Measurements from ENCODE around the gene KIRREL1. TPM values are rescaled to one million over a fixed set of nuclear protein-coding genes. Genes with fewer than 3 reads are reported as not detected.

Gene KIRREL1
- total RNA-seq, 1 experiment from 2014 or later = 211 TPM

- no TSS peak for BruUV-seq (replicated peaks)
- H3K9me3 ChIP-seq (ENCODE audit: low read depth, low read length, poor library complexity, severe bottlenecking) = no peaks in the 10 kb centered on the region
- CTCF ChIA-PET = interaction anchor here (1.2 kb wide), 1 partner anchor 19 kb away, joined by 3 read pairs; no protein-coding TSS in a partner anchor
- intact Hi-C loops (cut with micrococcal nuclease; ENCODE audit: unreplicated experiment) = no loop called here
- no peaks in the 10 kb centered on the region for H3K27me3 ChIP-seq (replicated peaks; ENCODE audit: insufficient read depth, low read depth, low read length, poor library complexity)
- peaks cover 89% of the 10 kb centered on the region for H3K4me1 ChIP-seq (ENCODE audit: insufficient read depth, low read length, poor library complexity, severe bottlenecking)
- POLR2A ChIA-PET (ENCODE audit: low non-redundant PET) = no interaction called here
- peaks cover 9% of the 10 kb centered on the region for H3K36me3 ChIP-seq (ENCODE audit: insufficient read depth, low read length, poor library complexity, severe bottlenecking)
- H3K4me3 ChIP-seq (ENCODE audit: low read depth, low read length, poor library complexity, severe bottlenecking) = no peak overlapping the region
- DNase-seq (ENCODE audit: low spot score) = no peak
- TF ChIP-seq CTCF (conservative IDR thresholded peaks at IDR 0.05; ENCODE audit: low read depth, low read length) = no peak
- no peak for TF ChIP-seq EZH2 (IDR thresholded peaks at IDR 0.05; ENCODE audit: borderline replicate concordance, low read depth, low read length, poor library complexity, severe bottlenecking)
- no peak overlapping the region for H3K27ac ChIP-seq (ENCODE audit: low read depth, low read length, poor library complexity, severe bottlenecking)
Observed at GRCh38 chr1:158021721-158022120, 28.3 kb downstream of the KIRREL1 start.

- intact Hi-C loops (cut with micrococcal nuclease; ENCODE audit: unreplicated experiment) = no loop called here
- H3K9me3 ChIP-seq (ENCODE audit: low read depth, low read length, poor library complexity, severe bottlenecking) = no peaks in the 10 kb centered on the region
- DNase-seq (ENCODE audit: low spot score) = peak; percentile 41
- peaks cover 79% of the 10 kb centered on the region for H3K4me1 ChIP-seq (ENCODE audit: insufficient read depth, low read length, poor library complexity, severe bottlenecking)
- no peaks in the 10 kb centered on the region for H3K27me3 ChIP-seq (replicated peaks; ENCODE audit: insufficient read depth, low read depth, low read length, poor library complexity)
- ChIA-PET POLR2A (ENCODE audit: low non-redundant PET) (no interaction called here), CTCF (no interaction called here)
- H3K27ac ChIP-seq (ENCODE audit: low read depth, low read length, poor library complexity, severe bottlenecking) = peak overlapping the region; percentile 28
- no peak overlapping the region for H3K4me3 ChIP-seq (ENCODE audit: low read depth, low read length, poor library complexity, severe bottlenecking)
- BruUV-seq (replicated peaks) = no TSS peak
- H3K36me3 ChIP-seq (ENCODE audit: insufficient read depth, low read length, poor library complexity, severe bottlenecking) = peaks cover 16% of the 10 kb centered on the region
- TF ChIP-seq CTCF (conservative IDR thresholded peaks at IDR 0.05; ENCODE audit: low read depth, low read length) = no peak
- TF ChIP-seq EZH2 (IDR thresholded peaks at IDR 0.05; ENCODE audit: borderline replicate concordance, low read depth, low read length, poor library complexity, severe bottlenecking) = no peak
Observed at GRCh38 chr1:158022554-158023312, 29.3 kb downstream of the KIRREL1 start.

GRCh38 chr1:158024737-158025136, 31.3 kb downstream of the KIRREL1 start:
- Histone ChIP-seq H3K27ac (ENCODE audit: low read depth, low read length, poor library complexity, severe bottlenecking) (peak overlapping the region; percentile 48), H3K36me3 (ENCODE audit: insufficient read depth, low read length, poor library complexity, severe bottlenecking) (peaks cover 20% of the 10 kb centered on the region), H3K9me3 (ENCODE audit: low read depth, low read length, poor library complexity, severe bottlenecking) (no peaks in the 10 kb centered on the region), H3K27me3 (replicated peaks; ENCODE audit: insufficient read depth, low read depth, low read length, poor library complexity) (no peaks in the 10 kb centered on the region), H3K4me1 (ENCODE audit: insufficient read depth, low read length, poor library complexity, severe bottlenecking) (peaks cover 59% of the 10 kb centered on the region), H3K4me3 (ENCODE audit: low read depth, low read length, poor library complexity, severe bottlenecking) (no peak overlapping the region)
- no TSS peak for BruUV-seq (replicated peaks)
- TF ChIP-seq EZH2 (IDR thresholded peaks at IDR 0.05; ENCODE audit: borderline replicate concordance, low read depth, low read length, poor library complexity, severe bottlenecking) (no peak), CTCF (conservative IDR thresholded peaks at IDR 0.05; ENCODE audit: low read depth, low read length) (no peak)
- ChIA-PET CTCF (no interaction called here), POLR2A (ENCODE audit: low non-redundant PET) (no interaction called here)
- intact Hi-C loops (cut with micrococcal nuclease; ENCODE audit: unreplicated experiment) = no loop called here
- DNase-seq (ENCODE audit: low spot score) = no peak
